ENCODE measurements around the gene ANKRD30A.

- TF ChIP-seq POLR2A (IDR thresholded peaks at IDR 0.05; ENCODE audit: low read depth) (no peak), CTCF (IDR thresholded peaks at IDR 0.05) (no peak)
Observed at GRCh38 chr10:37268266-37268665, 142.9 kb downstream of the ANKRD30A start.
